Endothelial cell of umbilical vein (primary cell): ENCODE data around the gene SPSB1. TPM values are rescaled to one million over a fixed set of nuclear protein-coding genes. Genes with fewer than 3 reads are reported as not detected.

ENCODE experiments used
- BruUV-seq: library from RNA; stranded (reverse); fragments of 400-500 nt; replicated peaks from 2 replicates; lab custom pipeline; 2021; lab: Mats Ljungman, UMichigan
- CTCF ChIA-PET: fragments of 300-600, 350-600 bp; sonication (Branson Sonifier 250); formaldehyde crosslinking; loops from one replicate; lab custom pipeline; 2021; ENCODE audit warnings: antibody characterized with exemption, inconsistent platforms; lab: Charles Lee
- POLR2A ChIA-PET: fragments of 300-600, 350-600 bp; sonication (Branson Sonifier 250); formaldehyde crosslinking; loops from one replicate; lab custom pipeline; 2021; ENCODE audit warnings: antibody characterized with exemption, inconsistent platforms; lab: Charles Lee
- DNase-seq: peaks from one replicate; pipeline ENCODE4 v3.0.0-alpha.2; 2011; ENCODE audit warnings: low read depth, low spot score
- FAIRE-seq: peaks from 2 replicates; lab custom pipeline; 2011; peaks lifted over from hg19 to GRCh38; lab: Jason Lieb, UNC
- H2AFZ ChIP-seq: 2 replicates; pipeline ENCODE4 v1.6.0; 2012; ENCODE audit warnings: low read depth, low read length, control low read depth, inconsistent platforms
- H3K27ac ChIP-seq: 2 replicates; pipeline ENCODE4 v1.5.1; 2011; ENCODE audit warnings: low read depth, mild to moderate bottlenecking, control low read depth, low read length, moderate library complexity; ENCODE audit not compliant: insufficient read depth
- H3K27me3 ChIP-seq, 2 experiments: 2 replicates each; pipeline versions ENCODE4 v1.6.0 to v1.6.1; 2011; ENCODE audit warnings: low read length in 2 of 2, mixed read lengths in 1 of 2; ENCODE audit not compliant: control insufficient read depth in 2 of 2, insufficient read depth in 2 of 2
- H3K36me3 ChIP-seq, 2 experiments: 2 replicates in 1 of 2; 3 replicates in 1 of 2; pipeline ENCODE4 v1.5.1; 2011; ENCODE audit warnings: low read length in 2 of 2, mild to moderate bottlenecking in 1 of 2, moderate library complexity in 1 of 2; ENCODE audit not compliant: control insufficient read depth in 2 of 2, insufficient read depth in 2 of 2; ENCODE audit errors: extremely low read depth in 1 of 2
- H3K4me1 ChIP-seq: 3 replicates; pipeline ENCODE4 v1.5.1; 2011; ENCODE audit warnings: mild to moderate bottlenecking, low read length; ENCODE audit not compliant: control insufficient read depth, insufficient read depth; ENCODE audit errors: extremely low read depth
- H3K4me2 ChIP-seq: 2 replicates; pipeline ENCODE4 v1.6.1; 2011; ENCODE audit warnings: low read length, control low read depth, mixed read lengths; ENCODE audit not compliant: insufficient read depth
- H3K4me3 ChIP-seq, 3 experiments: fragments of 200-600 bp in 1 of 3; sonication (generic), shearing (Covaris generic) in 1 of 3; replicated peaks in 1 of 3; 2 replicates each; pipeline ENCODE4 v1.5.1; 2011 to 2016; ENCODE audit warnings: control low read depth in 3 of 3, low read length in 3 of 3, mild to moderate bottlenecking in 2 of 3, inconsistent platforms in 1 of 3, low read depth in 1 of 3, moderate library complexity in 1 of 3; ENCODE audit not compliant: insufficient read depth in 1 of 3
- H3K79me2 ChIP-seq: 2 replicates; pipeline ENCODE4 v1.6.0; 2012; ENCODE audit warnings: low read length, inconsistent platforms; ENCODE audit not compliant: control insufficient read depth, insufficient read depth
- H3K9ac ChIP-seq: replicated peaks from 2 replicates; pipeline ENCODE3; 2011; ENCODE audit warnings: low read length, control low read depth; ENCODE audit not compliant: insufficient read depth; ENCODE audit errors: extremely low read depth
- H3K9me1 ChIP-seq: replicated peaks from 3 replicates; pipeline ENCODE4 v1.6.0; 2011; ENCODE audit warnings: mild to moderate bottlenecking, low read length; ENCODE audit not compliant: control insufficient read depth, insufficient read depth; ENCODE audit errors: extremely low read depth
- H3K9me3 ChIP-seq: replicated peaks from 2 replicates; pipeline ENCODE4 v1.5.1; 2012; ENCODE audit warnings: low read length, inconsistent platforms; ENCODE audit not compliant: control insufficient read depth, insufficient read depth
- H4K20me1 ChIP-seq: replicated peaks from 2 replicates; pipeline ENCODE3; 2011; ENCODE audit warnings: mild to moderate bottlenecking, low read length; ENCODE audit not compliant: control insufficient read depth, insufficient read depth; ENCODE audit errors: extremely low read depth
- FOS ChIP-seq: IDR thresholded peaks from 2 replicates; pipeline ENCODE4 v1.6.1; 2011; ENCODE audit warnings: mild to moderate bottlenecking, low read length, moderate library complexity, borderline replicate concordance; ENCODE audit not compliant: insufficient read depth
- dilution Hi-C: fragments of 300-500 bp; cut with MboI; formaldehyde crosslinking; loops from one replicate; pipeline ENCODE4 v1.15.0; 2019; ENCODE audit warnings: low sequenced_read_pairs; ENCODE audit not compliant: extremely low pct_ligation_motif_present
- intact Hi-C: fragments of 100-400 bp; cut with micrococcal nuclease; formaldehyde crosslinking; loops from one replicate; pipeline ENCODE4 v1.10.0; 2022
- polyA plus RNA-seq, 4 experiments: library from polyadenylated mRNA; depleted of rRNA in 3 of 4; stranded (reverse) in 3 of 4; unstranded in 1 of 4; fragments of >200 nt; gene quantifications; 2 replicates each; pipeline versions ENCODE4 v1.2.1 to v1.2.3, GENCODE V29; 2011 to 2012; ENCODE audit warnings: missing spikeins in 1 of 4
- total RNA-seq: library from RNA; stranded (reverse); gene quantifications from 2 replicates; pipeline ENCODE4 v1.2.3, GENCODE V29; 2021
- TF ChIP-seq, protein P1 (sequence below), 2 donors: IDR thresholded peaks; 1 replicate in 1 of 2; 2 replicates in 1 of 2; pipeline ENCODE4 v1.5.1; 2011; ENCODE audit warnings: low read length in 2 of 2, mild to moderate bottlenecking in 2 of 2, moderate library complexity in 2 of 2, control low read depth in 1 of 2, inconsistent platforms in 1 of 2, low read depth in 1 of 2; ENCODE audit not compliant: insufficient read depth in 1 of 2; ENCODE audit errors: extremely low read depth in 1 of 2

The SPSB1 gene
- total and polyA plus RNA-seq, 2 donors (not counting 3 experiments of a cell fraction or from before 2014, with no cell fraction given), result 41.9 to 61.2 TPM

DNA sequence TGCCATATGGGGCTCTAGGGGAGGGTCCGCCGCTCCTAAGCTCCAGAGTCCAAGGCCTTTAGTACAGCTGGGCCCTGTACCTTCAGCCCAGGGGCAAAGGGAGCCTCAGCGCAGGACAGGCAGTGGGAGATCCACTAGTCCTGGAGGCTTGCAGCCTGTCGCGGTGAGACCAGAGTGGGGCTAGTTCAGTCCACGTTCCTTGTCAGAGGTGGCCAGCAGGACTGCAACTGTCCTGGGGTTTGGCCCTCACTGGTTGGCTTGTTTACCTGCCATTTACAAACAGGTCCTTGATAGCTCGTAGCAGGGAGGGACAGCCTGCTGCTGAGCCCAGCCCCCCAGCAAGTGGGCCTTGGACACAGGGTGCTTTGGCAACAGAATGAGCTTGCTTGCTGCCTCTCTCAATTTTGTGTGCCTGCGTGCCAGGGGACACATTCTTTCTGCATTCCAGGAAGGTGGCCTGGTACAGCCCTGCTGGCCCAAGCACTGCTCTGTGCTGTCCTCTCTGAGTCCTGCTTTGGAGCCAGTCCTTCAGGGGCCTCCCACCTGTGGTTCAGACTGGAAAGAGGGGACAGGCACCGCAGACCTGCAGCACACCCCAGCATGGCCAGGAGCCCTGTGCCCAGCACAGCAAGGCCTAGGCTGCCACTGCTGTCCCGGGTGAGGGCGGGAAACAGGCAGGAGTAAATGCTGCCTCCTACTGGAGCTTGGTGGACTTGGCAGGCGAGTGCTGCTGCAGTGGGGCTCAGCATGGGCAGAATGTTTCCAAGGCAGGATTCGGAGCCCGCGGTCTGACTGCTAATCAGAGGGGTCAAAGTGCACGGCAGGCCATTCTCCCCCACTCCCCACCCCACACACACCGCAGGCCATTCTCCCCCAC, 42.9 kb upstream of the SPSB1 start:
- no peaks in the 10 kb centered on the region for H3K27me3 ChIP-seq
- ChIA-PET POLR2A (no interaction called here), CTCF (interaction anchor here (0.6 to 4.4 kb wide), 17 partner anchors 12 to 241 kb away, joined by 3 to 44 read pairs (median 4); partner anchors contain the start of genes GPR157 and H6PD)
- no peaks in the 10 kb centered on the region for H3K79me2 ChIP-seq
- H3K9ac ChIP-seq, result no peak overlapping the region
- H4K20me1 ChIP-seq, result no peaks in the 10 kb centered on the region
- FAIRE-seq (no peak), DNase-seq (peak; percentile 41)
- H3K4me2 ChIP-seq, result no peak overlapping the region
- TF ChIP-seq FOS, result no peak
- TF ChIP-seq, protein P1, sequence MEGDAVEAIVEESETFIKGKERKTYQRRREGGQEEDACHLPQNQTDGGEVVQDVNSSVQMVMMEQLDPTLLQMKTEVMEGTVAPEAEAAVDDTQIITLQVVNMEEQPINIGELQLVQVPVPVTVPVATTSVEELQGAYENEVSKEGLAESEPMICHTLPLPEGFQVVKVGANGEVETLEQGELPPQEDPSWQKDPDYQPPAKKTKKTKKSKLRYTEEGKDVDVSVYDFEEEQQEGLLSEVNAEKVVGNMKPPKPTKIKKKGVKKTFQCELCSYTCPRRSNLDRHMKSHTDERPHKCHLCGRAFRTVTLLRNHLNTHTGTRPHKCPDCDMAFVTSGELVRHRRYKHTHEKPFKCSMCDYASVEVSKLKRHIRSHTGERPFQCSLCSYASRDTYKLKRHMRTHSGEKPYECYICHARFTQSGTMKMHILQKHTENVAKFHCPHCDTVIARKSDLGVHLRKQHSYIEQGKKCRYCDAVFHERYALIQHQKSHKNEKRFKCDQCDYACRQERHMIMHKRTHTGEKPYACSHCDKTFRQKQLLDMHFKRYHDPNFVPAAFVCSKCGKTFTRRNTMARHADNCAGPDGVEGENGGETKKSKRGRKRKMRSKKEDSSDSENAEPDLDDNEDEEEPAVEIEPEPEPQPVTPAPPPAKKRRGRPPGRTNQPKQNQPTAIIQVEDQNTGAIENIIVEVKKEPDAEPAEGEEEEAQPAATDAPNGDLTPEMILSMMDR (IDR thresholded peaks at IDR 0.05; ENCODE audit: extremely low read depth in 1 of 2, insufficient read depth in 1 of 2, low read depth in 1 of 2, low read length in 2 of 2), result peak; percentile 61 to 77
- intact Hi-C loops, result loop anchor here (1.0 kb wide), 2 partner anchors 68 to 139 kb away; no protein-coding TSS in a partner anchor
- H3K27ac ChIP-seq, result no peak overlapping the region
- H3K4me1 ChIP-seq, result no peaks in the 10 kb centered on the region
- H3K9me1 ChIP-seq, result no peaks in the 10 kb centered on the region
- H3K9me3 ChIP-seq, result no peaks in the 10 kb centered on the region
- dilution Hi-C loops, result no loop called here
- no TSS peak for BruUV-seq
- no peak overlapping the region for H2AFZ ChIP-seq
- peaks cover 0 to 11% of the 10 kb centered on the region in 2 experiments for H3K36me3 ChIP-seq
- H3K4me3 ChIP-seq, result no peak overlapping the region
